ENCODE measurements around the gene CBFA2T2.

- no peak for TF ChIP-seq CTCF (IDR thresholded peaks at IDR 0.05; ENCODE audit: borderline replicate concordance, extremely low read depth, low read length, poor library complexity, severe bottlenecking)
- TF ChIP-seq EZH2 (IDR thresholded peaks at IDR 0.05; ENCODE audit: borderline replicate concordance, low read depth, low read length, severe bottlenecking): no peak
These were observed 69.3 kb downstream of the CBFA2T2 start for GRCh38 chr20:33559212-33559611.

Data from DND-41 (cell line).